Measurements from ENCODE around the gene NLK. TPM values are rescaled to one million over a fixed set of nuclear protein-coding genes. Genes with fewer than 3 reads are reported as not detected.

NLK gene
- total and polyA plus RNA-seq, 2 of the 13 experiments (the other 11 are each of a cell fraction or from before 2014, with no cell fraction given), result 13.4 to 14.6 TPM

GRCh38 chr17:28041068-28041843 lies 1.2 kb upstream of the NLK start (continued):
- TF ChIP-seq HMGXB3 (CRISPR knock-in tag; IDR thresholded peaks at IDR 0.05; ENCODE audit: borderline replicate concordance), result 0 out of 2 replicates have a peak, but pooled peaks have one; percentile 41
- TF ChIP-seq NR2C2 (CRISPR knock-in tag; IDR thresholded peaks at IDR 0.05; ENCODE audit: borderline replicate concordance), result peak; percentile 47; the same call in 1 of the 2 replicates
- TF ChIP-seq POGZ (CRISPR knock-in tag; IDR thresholded peaks at IDR 0.05), result peak; percentile 72
- TF ChIP-seq MAZ (IDR thresholded peaks at IDR 0.05; ENCODE audit: borderline replicate concordance, low read depth, low read length), result peak; percentile 49; the same call in 1 of the 2 replicates
- peak; percentile 18; the same call in 1 of the 2 replicates for TF ChIP-seq MAZ (CRISPR knock-in tag; IDR thresholded peaks at IDR 0.05; ENCODE audit: low read depth)
- peak; percentile 84 for TF ChIP-seq SAP130 (CRISPR knock-in tag; IDR thresholded peaks at IDR 0.05; ENCODE audit: low read depth)
- 0 out of 2 replicates have a peak, but pooled peaks have one; percentile 8 for TF ChIP-seq TFE3 (CRISPR knock-in tag; IDR thresholded peaks at IDR 0.05)
- no peak for TF ChIP-seq ZNF407 (CRISPR knock-in tag; IDR thresholded peaks at IDR 0.05; ENCODE audit: not compliant biosample characterization)
- peak; percentile 71; the same call in 1 of the 2 replicates for TF ChIP-seq ZMYM4 (CRISPR knock-in tag; IDR thresholded peaks at IDR 0.05)
- peak; percentile 62; the same call in 1 of the 2 replicates for TF ChIP-seq NCOR1 (IDR thresholded peaks at IDR 0.05; ENCODE audit: borderline replicate concordance, low read length)
- no peak for TF ChIP-seq DDIT3 (CRISPR knock-in tag; IDR thresholded peaks at IDR 0.05)
